ENCODE results near the gene COL15A1.

- TF ChIP-seq, protein P1, sequence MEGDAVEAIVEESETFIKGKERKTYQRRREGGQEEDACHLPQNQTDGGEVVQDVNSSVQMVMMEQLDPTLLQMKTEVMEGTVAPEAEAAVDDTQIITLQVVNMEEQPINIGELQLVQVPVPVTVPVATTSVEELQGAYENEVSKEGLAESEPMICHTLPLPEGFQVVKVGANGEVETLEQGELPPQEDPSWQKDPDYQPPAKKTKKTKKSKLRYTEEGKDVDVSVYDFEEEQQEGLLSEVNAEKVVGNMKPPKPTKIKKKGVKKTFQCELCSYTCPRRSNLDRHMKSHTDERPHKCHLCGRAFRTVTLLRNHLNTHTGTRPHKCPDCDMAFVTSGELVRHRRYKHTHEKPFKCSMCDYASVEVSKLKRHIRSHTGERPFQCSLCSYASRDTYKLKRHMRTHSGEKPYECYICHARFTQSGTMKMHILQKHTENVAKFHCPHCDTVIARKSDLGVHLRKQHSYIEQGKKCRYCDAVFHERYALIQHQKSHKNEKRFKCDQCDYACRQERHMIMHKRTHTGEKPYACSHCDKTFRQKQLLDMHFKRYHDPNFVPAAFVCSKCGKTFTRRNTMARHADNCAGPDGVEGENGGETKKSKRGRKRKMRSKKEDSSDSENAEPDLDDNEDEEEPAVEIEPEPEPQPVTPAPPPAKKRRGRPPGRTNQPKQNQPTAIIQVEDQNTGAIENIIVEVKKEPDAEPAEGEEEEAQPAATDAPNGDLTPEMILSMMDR (IDR thresholded peaks at IDR 0.05) = no peak
- no peak for TF ChIP-seq POLR2AphosphoS5 (IDR thresholded peaks at IDR 0.05; ENCODE audit: low read depth, low read length)
- no peak for TF ChIP-seq SIN3A (IDR thresholded peaks at IDR 0.05; ENCODE audit: borderline replicate concordance, insufficient read depth, low read depth, low read length)
- no peak for TF ChIP-seq REST (IDR thresholded peaks at IDR 0.05; ENCODE audit: insufficient read depth in 1 of 2, low read depth in 2 of 2, low read length in 1 of 2)
- no peak for TF ChIP-seq TCF7L2 (IDR thresholded peaks at IDR 0.05; ENCODE audit: low read depth, low read length)
Observed at GRCh38 chr9:99029083-99029645, 85.5 kb downstream of the COL15A1 start.

Measured in Panc1 (cell line).